NCI-H460 (cell line): ENCODE results near the gene GANC. TPM values are rescaled to one million over a fixed set of nuclear protein-coding genes. Genes with fewer than 3 reads are reported as not detected.
"Not testable (repeated sequence)": the region's sequence is repeated elsewhere in the genome, so short reads cannot be mapped to it uniquely, and the experiment has no call there.

ENCODE experiments used
- DNase-seq: peaks from one replicate; pipeline ENCODE4 v3.0.0-alpha.2; 2016; ENCODE audit warnings: low read depth; ENCODE audit errors: extremely low read depth
- total RNA-seq: library from RNA; depleted of rRNA; stranded (reverse); fragments of >200 nt; shearing (Covaris generic); gene quantifications from 2 replicates; pipeline ENCODE4 v1.2.3, GENCODE V29; 2014

GANC gene
- total RNA-seq, 1 experiment from 2014 or later, result 9.2 TPM

GRCh38 chr15:42283671-42284070 is 10.7 kb downstream of the GANC start:
- DNase-seq, result no peak

GRCh38 chr15:42284551-42284950 is 11.6 kb downstream of the GANC start:
- no peak for DNase-seq

GRCh38 chr15:42285034-42285433 is 12.0 kb downstream of the GANC start:
- no peak for DNase-seq

GRCh38 chr15:42286445-42287029 is 13.5 kb downstream of the GANC start:
- DNase-seq, result no peak

GRCh38 chr15:42287931-42288330 is 14.9 kb downstream of the GANC start:
- no peak for DNase-seq

GRCh38 chr15:42289166-42289565 is 16.2 kb downstream of the GANC start:
- no peak for DNase-seq

GRCh38 chr15:42301004-42301403 is 28.0 kb downstream of the GANC start:
- DNase-seq, result not testable (repeated sequence)

GRCh38 chr15:42306681-42307080 is 33.7 kb downstream of the GANC start:
- no peak for DNase-seq

GRCh38 chr15:42313463-42313862 is 40.5 kb downstream of the GANC start:
- no peak for DNase-seq

- no peak for DNase-seq
Measured at GRCh38 chr15:42314818-42315217, 41.8 kb downstream of the GANC start.

GRCh38 chr15:42315521-42315920 is 42.5 kb downstream of the GANC start:
- DNase-seq, result no peak

- DNase-seq, result not testable (repeated sequence)
Measured at GRCh38 chr15:42316282-42316805, 43.3 kb downstream of the GANC start.

- no peak for DNase-seq
Measured at GRCh38 chr15:42319206-42319605, 46.2 kb downstream of the GANC start.

- DNase-seq, result no peak
Measured at GRCh38 chr15:42324308-42324707, 51.3 kb downstream of the GANC start.

- no peak for DNase-seq
Measured at GRCh38 chr15:42329161-42329560, 56.2 kb downstream of the GANC start.

GRCh38 chr15:42329992-42330391 is 57.0 kb downstream of the GANC start:
- DNase-seq, result no peak

- no peak for DNase-seq
Measured at GRCh38 chr15:42331235-42331634, 58.2 kb downstream of the GANC start.

- no peak for DNase-seq
Measured at GRCh38 chr15:42332331-42332730, 59.3 kb downstream of the GANC start.

- no peak for DNase-seq
Measured at GRCh38 chr15:42335074-42335473, 62.1 kb downstream of the GANC start.

GRCh38 chr15:42336650-42337049 is 63.6 kb downstream of the GANC start:
- DNase-seq, result not testable (repeated sequence)

GRCh38 chr15:42337104-42337503 is 64.1 kb downstream of the GANC start:
- not testable (repeated sequence) for DNase-seq

GRCh38 chr15:42338500-42338899 is 65.5 kb downstream of the GANC start:
- no peak for DNase-seq
